Gastrocnemius medialis (tissue), 4 donors: ENCODE data around the gene HIC1. TPM values are rescaled to one million over a fixed set of nuclear protein-coding genes. Genes with fewer than 3 reads are reported as not detected.
A peak's percentile ranks its signal among the peaks of the same experiment; 100 is the strongest.

ENCODE experiments used
- ATAC-seq, 2 donors: fragments of 150-250 bp; one replicate each; pipeline ENCODE4 v1.9.1; 2016
- DNase-seq, 2 donors: peaks; one replicate each; pipeline ENCODE4 v3.0.0-alpha.2; 2019
- H3K27ac ChIP-seq, 4 donors: fragments of 200-600 bp; sonication (generic); 1 replicate in 1 of 4; 2 replicates in 3 of 4; pipeline ENCODE4 v1.5.1; 2016 to 2018; ENCODE audit warnings: mild to moderate bottlenecking in 2 of 4, moderate library complexity in 1 of 4
- H3K27me3 ChIP-seq, 3 donors: fragments of 200-600 bp; sonication (generic) in 2 of 3; 1 replicate in 1 of 3; 2 replicates in 2 of 3; pipeline versions ENCODE4 v1.5.1 to v1.6.0; 2016 to 2019; ENCODE audit warnings: mild to moderate bottlenecking in 1 of 3, moderate library complexity in 1 of 3
- H3K36me3 ChIP-seq, 2 donors: fragments of 200-600 bp; sonication (generic) in 1 of 2; one replicate each; pipeline ENCODE4 v1.5.1; 2017 to 2018
- H3K4me1 ChIP-seq, 2 donors: fragments of 200-600 bp; sonication (generic) in 1 of 2; one replicate each; pipeline ENCODE4 v1.5.1; 2016 to 2017; ENCODE audit warnings: mild to moderate bottlenecking in 2 of 2
- H3K4me3 ChIP-seq, 4 donors: fragments of 200-600 bp; sonication (generic) in 3 of 4; 1 replicate in 1 of 4; 2 replicates in 3 of 4; pipeline ENCODE4 v1.5.1; 2016 to 2019; ENCODE audit warnings: mild to moderate bottlenecking in 2 of 4
- H3K9me3 ChIP-seq, 3 donors: fragments of 200-600 bp; sonication (generic) in 2 of 3; 1 replicate in 1 of 3; 2 replicates in 2 of 3; pipeline ENCODE4 v1.5.1; 2016 to 2019
- POLR2A ChIP-seq, 2 donors: fragments of 450-650 bp; IDR thresholded peaks; one replicate each; pipeline ENCODE4 v1.6.1; 2017; ENCODE audit warnings: antibody characterized with exemption in 2 of 2, mild to moderate bottlenecking in 2 of 2, moderate library complexity in 2 of 2
- in situ Hi-C, 4 donors: fragments of 200-750 bp; cut with MboI; loops; one replicate each; pipeline versions ENCODE4 v1.15.0 to v1.8.0; 2017; ENCODE audit warnings: low sequenced_read_pairs in 4 of 4
- intact Hi-C: fragments of 100-400 bp; cut with DNase I; formaldehyde crosslinking; loops from one replicate; pipeline ENCODE4 v1.15.1; 2023; ENCODE audit warnings: low total_unique reads
- total RNA-seq, 4 donors: library from RNA; depleted of rRNA; stranded (reverse); fragments of >200 nt; gene quantifications; one replicate each; pipeline versions ENCODE4 v1.1.0 to v1.2.3, GENCODE V29; 2016
- TF ChIP-seq, protein P1 (sequence below), 5 experiments: fragments of 450-650 bp in 3 of 5; fragments of 200-600 bp in 2 of 5; sonication (generic) in 2 of 5; IDR thresholded peaks in 4 of 5; conservative IDR thresholded peaks in 1 of 5; 1 replicate in 4 of 5; 2 replicates in 1 of 5; pipeline ENCODE4 v1.5.1; 2016 to 2019; ENCODE audit warnings: antibody characterized with exemption in 5 of 5, mild to moderate bottlenecking in 3 of 5, moderate library complexity in 3 of 5

Gene HIC1
- total RNA-seq, 4 donors from 2014 or later = 4.6 to 9.6 (median 6.9) TPM

DNA sequence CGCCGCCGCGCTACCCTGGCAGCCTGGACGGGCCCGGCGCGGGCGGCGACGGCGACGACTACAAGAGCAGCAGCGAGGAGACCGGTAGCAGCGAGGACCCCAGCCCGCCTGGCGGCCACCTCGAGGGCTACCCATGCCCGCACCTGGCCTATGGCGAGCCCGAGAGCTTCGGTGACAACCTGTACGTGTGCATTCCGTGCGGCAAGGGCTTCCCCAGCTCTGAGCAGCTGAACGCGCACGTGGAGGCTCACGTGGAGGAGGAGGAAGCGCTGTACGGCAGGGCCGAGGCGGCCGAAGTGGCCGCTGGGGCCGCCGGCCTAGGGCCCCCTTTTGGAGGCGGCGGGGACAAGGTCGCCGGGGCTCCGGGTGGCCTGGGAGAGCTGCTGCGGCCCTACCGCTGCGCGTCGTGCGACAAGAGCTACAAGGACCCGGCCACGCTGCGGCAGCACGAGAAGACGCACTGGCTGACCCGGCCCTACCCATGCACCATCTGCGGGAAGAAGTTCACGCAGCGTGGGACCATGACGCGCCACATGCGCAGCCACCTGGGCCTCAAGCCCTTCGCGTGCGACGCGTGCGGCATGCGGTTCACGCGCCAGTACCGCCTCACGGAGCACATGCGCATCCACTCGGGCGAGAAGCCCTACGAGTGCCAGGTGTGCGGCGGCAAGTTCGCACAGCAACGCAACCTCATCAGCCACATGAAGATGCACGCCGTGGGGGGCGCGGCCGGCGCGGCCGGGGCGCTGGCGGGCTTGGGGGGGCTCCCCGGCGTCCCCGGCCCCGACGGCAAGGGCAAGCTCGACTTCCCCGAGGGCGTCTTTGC is 3.1 kb downstream of the HIC1 start:
- no peak for DNase-seq
- Histone ChIP-seq H3K4me3 (peak overlapping the region in 1 of 4 donors; percentile 37), H3K27ac (peak overlapping the region; percentile 68 to 82 (median 74)), H3K9me3 (no peaks in the 10 kb centered on the region), H3K27me3 (no peaks in the 10 kb centered on the region), H3K36me3 (no peaks in the 10 kb centered on the region), H3K4me1 (peaks cover 6 to 25% of the 10 kb centered on the region in 2 donors)
- in situ Hi-C loops (no loop called here), intact Hi-C loops (loop anchor here (5.0 kb wide), 1 partner anchor 34 kb away; no protein-coding TSS in a partner anchor)
- no peak for ATAC-seq
- no peak for TF ChIP-seq POLR2A (IDR thresholded peaks at IDR 0.05)
- TF ChIP-seq, protein P1, sequence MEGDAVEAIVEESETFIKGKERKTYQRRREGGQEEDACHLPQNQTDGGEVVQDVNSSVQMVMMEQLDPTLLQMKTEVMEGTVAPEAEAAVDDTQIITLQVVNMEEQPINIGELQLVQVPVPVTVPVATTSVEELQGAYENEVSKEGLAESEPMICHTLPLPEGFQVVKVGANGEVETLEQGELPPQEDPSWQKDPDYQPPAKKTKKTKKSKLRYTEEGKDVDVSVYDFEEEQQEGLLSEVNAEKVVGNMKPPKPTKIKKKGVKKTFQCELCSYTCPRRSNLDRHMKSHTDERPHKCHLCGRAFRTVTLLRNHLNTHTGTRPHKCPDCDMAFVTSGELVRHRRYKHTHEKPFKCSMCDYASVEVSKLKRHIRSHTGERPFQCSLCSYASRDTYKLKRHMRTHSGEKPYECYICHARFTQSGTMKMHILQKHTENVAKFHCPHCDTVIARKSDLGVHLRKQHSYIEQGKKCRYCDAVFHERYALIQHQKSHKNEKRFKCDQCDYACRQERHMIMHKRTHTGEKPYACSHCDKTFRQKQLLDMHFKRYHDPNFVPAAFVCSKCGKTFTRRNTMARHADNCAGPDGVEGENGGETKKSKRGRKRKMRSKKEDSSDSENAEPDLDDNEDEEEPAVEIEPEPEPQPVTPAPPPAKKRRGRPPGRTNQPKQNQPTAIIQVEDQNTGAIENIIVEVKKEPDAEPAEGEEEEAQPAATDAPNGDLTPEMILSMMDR (IDR thresholded peaks at IDR 0.05 in 4 of 5, conservative IDR thresholded peaks at IDR 0.05 in 1 of 5) = no peak

DNA sequence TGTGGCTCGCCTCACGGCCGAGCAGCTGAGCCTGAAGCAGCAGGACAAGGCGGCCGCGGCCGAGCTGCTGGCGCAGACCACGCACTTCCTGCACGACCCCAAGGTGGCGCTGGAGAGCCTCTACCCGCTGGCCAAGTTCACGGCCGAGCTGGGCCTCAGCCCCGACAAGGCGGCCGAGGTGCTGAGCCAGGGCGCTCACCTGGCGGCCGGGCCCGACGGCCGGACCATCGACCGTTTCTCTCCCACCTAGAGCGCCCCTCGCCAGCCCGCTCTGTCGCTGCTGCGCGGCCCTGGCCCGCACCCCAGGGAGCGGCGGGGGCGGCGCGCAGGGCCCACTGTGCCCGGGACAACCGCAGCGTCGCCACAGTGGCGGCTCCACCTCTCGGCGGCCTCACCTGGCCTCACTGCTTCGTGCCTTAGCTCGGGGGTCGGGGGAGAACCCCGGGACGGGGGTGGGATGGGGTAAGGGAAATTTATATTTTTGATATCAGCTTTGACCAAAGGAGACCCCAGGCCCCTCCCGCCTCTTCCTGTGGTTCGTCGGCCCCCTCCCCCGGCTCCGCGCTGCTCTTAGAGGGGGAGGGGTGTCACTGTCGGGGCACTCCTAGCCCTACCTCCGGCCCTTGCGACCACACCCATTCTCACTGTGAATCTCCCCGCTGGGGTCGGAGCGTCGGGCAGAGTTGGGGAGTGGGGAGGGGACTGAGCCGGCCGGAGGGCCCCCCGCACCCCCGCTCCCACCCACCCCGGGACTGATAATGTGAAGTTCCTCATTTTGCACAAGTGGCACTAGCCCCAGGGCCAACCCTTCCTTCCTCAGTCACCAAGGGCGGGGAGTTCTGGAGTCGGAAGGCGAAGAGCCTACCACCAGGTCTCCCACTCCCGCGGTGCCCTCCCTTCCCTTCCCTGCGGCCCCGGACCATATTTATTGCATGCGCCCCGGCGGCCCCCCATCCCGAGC is 4.0 kb downstream of the HIC1 start:
- Histone ChIP-seq H3K4me1 (peaks cover 11 to 29% of the 10 kb centered on the region in 2 donors), H3K9me3 (no peaks in the 10 kb centered on the region), H3K36me3 (peaks cover 0 to 2% of the 10 kb centered on the region in 2 donors), H3K27ac (peak overlapping the region; percentile 68 to 82 (median 74)), H3K4me3 (peak overlapping the region in 3 of 4 donors; percentile 17 to 37 (median 30)), H3K27me3 (no peaks in the 10 kb centered on the region)
- intact Hi-C loops = loop anchor here (5.0 kb wide), 1 partner anchor 33 kb away; no protein-coding TSS in a partner anchor
- TF ChIP-seq POLR2A (IDR thresholded peaks at IDR 0.05) = no peak
- TF ChIP-seq, protein P1 (IDR thresholded peaks at IDR 0.05 in 4 of 5, conservative IDR thresholded peaks at IDR 0.05 in 1 of 5) = peak; percentile 13 to 70 (median 62)
- DNase-seq (peak in 1 of 2 donors; percentile 48), ATAC-seq (no peak)
- in situ Hi-C loops = no loop called here

DNA sequence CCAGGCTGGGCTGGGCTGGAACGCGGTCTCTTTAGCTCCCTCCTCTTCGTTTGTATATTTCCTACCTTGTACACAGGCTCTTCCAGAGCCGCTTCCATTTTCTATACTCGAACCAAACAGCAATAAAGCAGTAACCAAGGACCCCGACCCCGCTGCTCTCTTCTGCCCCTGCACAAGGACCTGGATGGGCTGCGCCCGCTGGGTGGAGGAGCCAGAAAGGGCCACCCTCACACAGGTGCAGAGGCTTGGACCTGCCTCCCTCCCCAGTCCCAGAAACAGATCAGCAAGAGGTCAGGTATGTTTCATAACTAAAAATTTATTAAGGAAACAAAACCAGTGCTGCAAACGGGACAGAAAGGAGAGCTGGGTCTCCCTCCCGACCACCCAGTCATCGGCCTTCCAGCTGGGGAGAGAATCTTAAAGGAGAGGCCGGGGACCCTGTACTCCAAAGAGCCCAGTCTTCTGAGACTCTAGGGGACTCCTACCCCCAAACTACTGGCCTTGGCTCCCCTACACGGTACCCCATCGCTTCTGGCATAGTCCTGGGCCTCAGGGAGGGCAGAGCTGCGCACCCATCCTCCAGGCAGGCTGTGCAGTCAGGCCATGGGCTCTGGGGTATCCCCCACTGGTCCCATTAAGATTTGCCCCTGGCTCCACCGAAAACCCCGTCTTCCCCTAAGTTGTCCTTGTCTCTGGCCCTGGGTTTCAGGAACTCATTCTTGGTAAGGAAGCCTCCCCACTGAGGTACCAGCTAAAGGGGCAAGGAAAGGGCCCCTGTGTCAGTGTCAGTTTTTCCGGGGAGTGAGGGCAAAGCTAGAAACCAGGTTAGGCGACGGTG is 4.9 kb downstream of the HIC1 start:
- peak overlapping the region in 3 of 4 donors; percentile 17 to 37 (median 30) for H3K4me3 ChIP-seq
- ATAC-seq (no peak), DNase-seq (no peak)
- in situ Hi-C loops = loop anchor here in 2 of 4 donors (5.0 to 10.0 kb wide), 2 partner anchors 185 to 188 kb away; no protein-coding TSS in a partner anchor
- no peak for TF ChIP-seq POLR2A (IDR thresholded peaks at IDR 0.05)
- TF ChIP-seq, protein P1 (IDR thresholded peaks at IDR 0.05 in 4 of 5, conservative IDR thresholded peaks at IDR 0.05 in 1 of 5) = no peak
- H3K36me3 ChIP-seq = peaks cover 0 to 10% of the 10 kb centered on the region in 2 donors
- no peaks in the 10 kb centered on the region for H3K9me3 ChIP-seq
- H3K27me3 ChIP-seq = no peaks in the 10 kb centered on the region
- H3K27ac ChIP-seq = peak overlapping the region; percentile 68 to 82 (median 74)
- peaks cover 18 to 27% of the 10 kb centered on the region in 2 donors for H3K4me1 ChIP-seq
- intact Hi-C loops = loop anchor here (5.0 kb wide), 1 partner anchor 33 kb away; no protein-coding TSS in a partner anchor

DNA sequence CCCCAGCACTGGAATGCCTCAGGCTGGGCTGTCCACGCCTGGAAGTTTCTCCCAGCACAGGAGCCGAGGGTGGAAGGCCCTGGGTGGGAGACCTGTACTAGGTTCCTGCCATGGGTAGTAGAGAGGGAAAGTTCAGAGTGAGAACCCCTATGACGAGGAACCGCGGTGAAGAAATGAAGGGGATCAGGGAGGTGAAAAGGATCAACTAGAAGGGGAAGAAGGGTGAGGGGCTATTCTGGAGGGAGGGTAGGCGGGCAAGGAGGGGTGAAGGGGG is 5.4 kb downstream of the HIC1 start:
- H3K27ac ChIP-seq = peak overlapping the region; percentile 68 to 82 (median 74)
- intact Hi-C loops = no loop called here
- DNase-seq (no peak), ATAC-seq (no peak)
- in situ Hi-C loops = loop anchor here in 2 of 4 donors (5.0 to 10.0 kb wide), 2 partner anchors 184 to 187 kb away; no protein-coding TSS in a partner anchor
- no peaks in the 10 kb centered on the region for H3K9me3 ChIP-seq
- H3K36me3 ChIP-seq = peaks cover 0 to 13% of the 10 kb centered on the region in 2 donors
- no peaks in the 10 kb centered on the region for H3K27me3 ChIP-seq
- peaks cover 23 to 27% of the 10 kb centered on the region in 2 donors for H3K4me1 ChIP-seq
- no peak overlapping the region for H3K4me3 ChIP-seq
- TF ChIP-seq, protein P1 (IDR thresholded peaks at IDR 0.05 in 4 of 5, conservative IDR thresholded peaks at IDR 0.05 in 1 of 5) = no peak
- TF ChIP-seq POLR2A (IDR thresholded peaks at IDR 0.05) = no peak
